ENCODE results near the gene GNA14. TPM values are rescaled to one million over a fixed set of nuclear protein-coding genes. Genes with fewer than 3 reads are reported as not detected.

GNA14 gene
- total RNA-seq, 4 donors from 2014 or later = 0.20 to 0.56 (median 0.22) TPM; not detected in 1

DNA sequence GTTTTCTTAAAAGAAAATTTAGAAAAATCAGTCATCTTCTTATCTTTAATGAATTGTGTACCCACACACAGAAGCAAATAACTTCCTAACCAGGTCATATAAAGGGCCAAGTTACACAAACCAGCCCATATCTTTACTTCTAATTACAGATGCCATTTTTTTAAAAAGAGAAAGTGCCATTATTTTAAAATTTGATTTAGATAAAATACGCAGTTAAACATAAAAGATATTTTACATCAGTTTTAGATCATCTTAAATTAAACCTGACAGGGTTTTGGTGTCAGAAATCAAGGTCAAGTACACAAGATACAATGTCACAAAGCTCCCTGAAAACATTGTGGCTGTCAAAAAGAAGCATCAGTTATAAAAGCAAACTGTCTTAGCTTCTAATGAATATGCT, 129.4 kb downstream of the GNA14 start:
- H3K27ac ChIP-seq = no peak overlapping the region
- intact Hi-C loops (cut with DNase I; ENCODE audit: low total_unique reads) (no loop called here), in situ Hi-C loops (cut with MboI; ENCODE audit: low sequenced_read_pairs in 4 of 4) (no loop called here)
- H3K9me3 ChIP-seq = no peaks in the 10 kb centered on the region
- H3K4me3 ChIP-seq = no peak overlapping the region
- DNase-seq (no peak), ATAC-seq (no peak)
- no peaks in the 10 kb centered on the region for H3K36me3 ChIP-seq
- H3K4me1 ChIP-seq = peaks cover 7 to 10% of the 10 kb centered on the region in 2 donors
- no peak for TF ChIP-seq POLR2A (IDR thresholded peaks at IDR 0.05)
- H3K27me3 ChIP-seq = no peaks in the 10 kb centered on the region

DNA sequence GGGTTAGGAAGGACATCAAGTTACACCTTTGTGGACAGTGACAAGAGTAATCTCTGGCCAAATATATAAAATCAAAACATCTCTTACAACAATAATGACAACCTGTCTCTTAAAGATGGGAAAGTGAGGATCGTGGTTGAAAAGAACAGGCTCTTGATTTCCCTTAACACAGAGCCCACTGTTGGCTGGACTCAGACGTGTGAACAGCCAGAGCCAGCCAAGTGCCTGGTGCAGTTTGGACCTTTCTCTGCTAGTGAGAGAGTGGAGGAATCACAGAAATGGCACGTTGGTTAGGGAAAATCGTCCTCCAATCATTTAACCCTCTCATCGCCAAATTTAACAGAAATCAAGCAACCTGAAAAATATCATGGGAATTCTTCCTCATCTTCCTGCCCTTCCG, 131.3 kb downstream of the GNA14 start:
- H3K4me1 ChIP-seq = peaks cover 7 to 10% of the 10 kb centered on the region in 2 donors
- no peaks in the 10 kb centered on the region for H3K27me3 ChIP-seq
- DNase-seq (no peak), ATAC-seq (no peak)
- in situ Hi-C loops (cut with MboI; ENCODE audit: low sequenced_read_pairs in 4 of 4) (no loop called here), intact Hi-C loops (cut with DNase I; ENCODE audit: low total_unique reads) (no loop called here)
- H3K9me3 ChIP-seq = no peaks in the 10 kb centered on the region
- H3K27ac ChIP-seq = no peak overlapping the region
- H3K4me3 ChIP-seq = no peak overlapping the region
- no peak for TF ChIP-seq POLR2A (IDR thresholded peaks at IDR 0.05)
- TF ChIP-seq, protein P1, sequence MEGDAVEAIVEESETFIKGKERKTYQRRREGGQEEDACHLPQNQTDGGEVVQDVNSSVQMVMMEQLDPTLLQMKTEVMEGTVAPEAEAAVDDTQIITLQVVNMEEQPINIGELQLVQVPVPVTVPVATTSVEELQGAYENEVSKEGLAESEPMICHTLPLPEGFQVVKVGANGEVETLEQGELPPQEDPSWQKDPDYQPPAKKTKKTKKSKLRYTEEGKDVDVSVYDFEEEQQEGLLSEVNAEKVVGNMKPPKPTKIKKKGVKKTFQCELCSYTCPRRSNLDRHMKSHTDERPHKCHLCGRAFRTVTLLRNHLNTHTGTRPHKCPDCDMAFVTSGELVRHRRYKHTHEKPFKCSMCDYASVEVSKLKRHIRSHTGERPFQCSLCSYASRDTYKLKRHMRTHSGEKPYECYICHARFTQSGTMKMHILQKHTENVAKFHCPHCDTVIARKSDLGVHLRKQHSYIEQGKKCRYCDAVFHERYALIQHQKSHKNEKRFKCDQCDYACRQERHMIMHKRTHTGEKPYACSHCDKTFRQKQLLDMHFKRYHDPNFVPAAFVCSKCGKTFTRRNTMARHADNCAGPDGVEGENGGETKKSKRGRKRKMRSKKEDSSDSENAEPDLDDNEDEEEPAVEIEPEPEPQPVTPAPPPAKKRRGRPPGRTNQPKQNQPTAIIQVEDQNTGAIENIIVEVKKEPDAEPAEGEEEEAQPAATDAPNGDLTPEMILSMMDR (IDR thresholded peaks at IDR 0.05 in 4 of 5, conservative IDR thresholded peaks at IDR 0.05 in 1 of 5) = no peak
- no peaks in the 10 kb centered on the region for H3K36me3 ChIP-seq

DNA sequence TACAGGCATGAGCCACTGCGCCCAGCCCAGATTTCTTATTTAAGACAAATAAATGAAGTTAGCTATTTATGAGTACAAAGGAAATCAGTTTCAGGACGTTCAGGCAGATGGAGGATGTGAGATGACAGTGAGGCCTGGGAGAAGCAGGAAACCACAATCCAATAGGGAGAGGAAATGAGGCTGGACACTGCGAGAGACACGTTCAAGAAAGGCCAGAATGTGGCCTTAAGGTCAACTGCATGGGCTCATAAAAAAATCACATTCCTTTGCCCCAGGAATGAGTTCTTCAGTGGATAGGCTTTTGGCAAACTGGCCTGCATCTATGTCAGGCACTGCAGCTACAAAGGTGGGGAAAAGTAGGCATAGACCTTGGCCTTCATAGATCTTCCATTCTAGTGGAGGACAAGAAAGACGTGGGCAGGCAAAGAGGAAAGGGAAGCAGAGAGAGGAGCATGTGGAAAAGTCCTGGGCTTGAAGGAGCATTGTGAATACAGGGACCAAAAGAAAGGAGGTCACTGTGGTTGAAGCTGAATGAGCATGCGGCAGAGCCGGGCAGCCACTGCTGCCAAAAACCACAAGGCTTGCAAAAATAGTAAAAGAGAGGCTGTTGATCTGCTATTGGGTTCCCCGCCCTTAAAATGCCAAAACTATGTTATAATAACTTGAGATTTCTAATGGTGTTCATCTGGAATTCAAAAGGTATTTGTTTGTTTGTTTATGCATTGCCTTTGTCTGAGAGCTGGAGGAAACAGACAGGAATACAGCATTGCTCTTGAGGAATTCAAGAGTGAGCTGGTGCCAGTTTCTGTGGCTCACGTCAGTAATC, 133.0 kb downstream of the GNA14 start:
- DNase-seq (no peak), ATAC-seq (peak; percentile 45 to 55)
- peaks cover 7 to 10% of the 10 kb centered on the region in 2 donors for H3K4me1 ChIP-seq
- in situ Hi-C loops (cut with MboI; ENCODE audit: low sequenced_read_pairs in 4 of 4) = no loop called here
- no peak for TF ChIP-seq POLR2A (IDR thresholded peaks at IDR 0.05)
- TF ChIP-seq, protein P1 (IDR thresholded peaks at IDR 0.05 in 4 of 5, conservative IDR thresholded peaks at IDR 0.05 in 1 of 5) = no peak
- H3K36me3 ChIP-seq = no peaks in the 10 kb centered on the region
- no peaks in the 10 kb centered on the region for H3K9me3 ChIP-seq
- no peaks in the 10 kb centered on the region for H3K27me3 ChIP-seq
- H3K4me3 ChIP-seq = no peak overlapping the region
- H3K27ac ChIP-seq = peak overlapping the region; percentile 10 to 71 (median 25)
- intact Hi-C loops (cut with DNase I; ENCODE audit: low total_unique reads) = no loop called here

DNA sequence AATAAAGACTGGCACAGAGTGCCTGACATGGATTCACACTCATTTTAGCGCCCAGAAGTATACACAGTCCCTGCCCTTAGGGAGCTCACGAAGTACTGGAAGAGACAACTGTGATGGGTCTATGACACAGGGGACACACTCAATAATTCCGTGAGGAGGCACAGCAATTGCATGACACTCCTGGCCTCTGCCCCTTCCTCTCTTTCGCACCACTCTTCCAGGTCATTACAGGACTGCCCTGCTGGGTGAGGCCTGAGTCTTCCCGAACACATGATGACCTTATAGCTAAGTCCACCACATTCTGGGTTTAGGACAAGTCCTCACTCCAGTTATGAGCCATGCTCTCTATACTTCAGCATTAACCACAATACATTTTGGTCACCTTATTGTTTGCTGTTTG, 134.7 kb downstream of the GNA14 start:
- ATAC-seq (no peak), DNase-seq (no peak)
- H3K4me3 ChIP-seq = no peak overlapping the region
- in situ Hi-C loops (cut with MboI; ENCODE audit: low sequenced_read_pairs in 4 of 4) = no loop called here
- peaks cover 7 to 10% of the 10 kb centered on the region in 2 donors for H3K4me1 ChIP-seq
- H3K27ac ChIP-seq = no peak overlapping the region
- no peaks in the 10 kb centered on the region for H3K9me3 ChIP-seq
- TF ChIP-seq, protein P1 (IDR thresholded peaks at IDR 0.05 in 4 of 5, conservative IDR thresholded peaks at IDR 0.05 in 1 of 5) = no peak
- no peak for TF ChIP-seq POLR2A (IDR thresholded peaks at IDR 0.05)
- H3K36me3 ChIP-seq = no peaks in the 10 kb centered on the region
- H3K27me3 ChIP-seq = no peaks in the 10 kb centered on the region
- intact Hi-C loops (cut with DNase I; ENCODE audit: low total_unique reads) = no loop called here

DNA sequence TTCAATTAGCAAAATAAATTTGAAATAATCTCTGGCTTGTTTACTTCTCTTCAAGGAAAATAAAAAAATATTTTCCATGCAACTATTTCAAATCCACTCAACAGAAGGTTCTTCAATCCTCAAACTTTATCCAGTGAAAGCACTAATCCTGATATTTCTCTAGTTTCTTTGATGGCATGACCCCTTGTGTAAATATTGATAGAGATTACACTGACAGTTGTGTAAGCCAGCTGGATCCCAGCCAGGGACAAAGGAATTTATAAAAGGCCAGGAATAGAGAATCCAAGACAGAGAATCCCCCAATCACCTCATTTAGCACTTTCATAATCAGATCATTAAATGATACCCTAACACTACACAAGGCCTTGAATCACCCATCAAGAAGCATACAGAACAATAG, 135.2 kb downstream of the GNA14 start:
- intact Hi-C loops (cut with DNase I; ENCODE audit: low total_unique reads) (no loop called here), in situ Hi-C loops (cut with MboI; ENCODE audit: low sequenced_read_pairs in 4 of 4) (no loop called here)
- DNase-seq (no peak), ATAC-seq (no peak)
- TF ChIP-seq, protein P1 (IDR thresholded peaks at IDR 0.05 in 4 of 5, conservative IDR thresholded peaks at IDR 0.05 in 1 of 5) = no peak
- TF ChIP-seq POLR2A (IDR thresholded peaks at IDR 0.05) = no peak
- Histone ChIP-seq H3K9me3 (no peaks in the 10 kb centered on the region), H3K27ac (no peak overlapping the region), H3K36me3 (no peaks in the 10 kb centered on the region), H3K4me3 (no peak overlapping the region), H3K4me1 (peaks cover 7 to 10% of the 10 kb centered on the region in 2 donors), H3K27me3 (no peaks in the 10 kb centered on the region)
